ENCODE measurements around the gene HDAC1. TPM values are rescaled to one million over a fixed set of nuclear protein-coding genes. Genes with fewer than 3 reads are reported as not detected.
A peak's percentile ranks its signal among the peaks of the same experiment; 100 is the strongest.

HDAC1 gene
- total and polyA plus RNA-seq, 11 donors: 20.0 to 46.6 (median 29.3) TPM

- intact Hi-C loops (cut with DNase I): loop anchor here in 2 of 10 donors (2.0 to 5.0 kb wide), 3 partner anchors 15 to 43 kb away; partner anchors contain the start of genes BSDC1 (in 2 of the 2) and MARCKSL1 (in 1 of the 2)
- WGBS, 4 donors: 1 to 20% (median 1%) methylated on average over 2 to 75 of the region's 75 CpGs
- H3K4me1 ChIP-seq: peaks cover 0 to 59% (median 35%) of the 10 kb centered on the region in 12 donors
Measured at GRCh38 chr1:32351399-32352238, 59.7 kb downstream of the HDAC1 start.

GRCh38 chr1:32352239-32352745, 60.4 kb downstream of the HDAC1 start:
- H3K27ac ChIP-seq: peak overlapping the region; percentile 80 to 99 (median 94)
- DNase-seq (no peak), ATAC-seq (no peak)
- H3K36me3 ChIP-seq: no peaks in the 10 kb centered on the region
- 37 to 54% (median 38%) methylated on average over 5 to 8 of the region's 8 CpGs for WGBS, 4 donors
- peak overlapping the region; percentile 63 to 96 (median 76) for H3K4me3 ChIP-seq
- intact Hi-C loops (cut with DNase I): loop anchor here in 1 of 10 donors (5.0 kb wide), 1 partner anchor 40 kb away; the partner anchor contains the start of gene BSDC1
- H3K9me3 ChIP-seq: peaks cover 0 to 4% (median 0%) of the 10 kb centered on the region in 12 donors
- no peaks in the 10 kb centered on the region for H3K27me3 ChIP-seq
- TF ChIP-seq CTCF (IDR thresholded peaks at IDR 0.05) (no peak), POLR2A (IDR thresholded peaks at IDR 0.05) (no peak)
- peaks cover 0 to 59% (median 35%) of the 10 kb centered on the region in 12 donors for H3K4me1 ChIP-seq

More at GRCh38 chr1:32351399-32352238, 59.7 kb downstream of the HDAC1 start:
- Histone ChIP-seq H3K4me3 (peak overlapping the region; percentile 63 to 96 (median 76)), H3K9me3 (peaks cover 0 to 4% (median 0%) of the 10 kb centered on the region in 12 donors), H3K27me3 (no peaks in the 10 kb centered on the region), H3K27ac (peak overlapping the region; percentile 80 to 99 (median 94)), H3K36me3 (no peaks in the 10 kb centered on the region)
- DNase-seq (peak; percentile 96 to 97 (median 96)), ATAC-seq (peak; percentile 87 to 94 (median 92))
- peak in 2 of 12 donors; percentile 20 to 33 for TF ChIP-seq CTCF (IDR thresholded peaks at IDR 0.05)
- peak; percentile 81 to 94 for TF ChIP-seq POLR2A (IDR thresholded peaks at IDR 0.05)

GRCh38 chr1:32352831-32353383, 61.0 kb downstream of the HDAC1 start:
- peak overlapping the region in 5 of 12 donors; percentile 70 to 88 (median 78) for H3K4me3 ChIP-seq

More at GRCh38 chr1:32352831-32353383, 61.0 kb downstream of the HDAC1 start:
- intact Hi-C loops (cut with DNase I): loop anchor here in 1 of 10 donors (5.0 kb wide), 1 partner anchor 39 kb away; the partner anchor contains the start of gene BSDC1
- peak overlapping the region; percentile 80 to 99 (median 94) for H3K27ac ChIP-seq
- DNase-seq (peak in 1 of 5 donors; percentile 54), ATAC-seq (no peak)
- peaks cover 0 to 4% (median 0%) of the 10 kb centered on the region in 12 donors for H3K9me3 ChIP-seq
- 67 to 83% (median 73%) methylated on average over 1 to 2 of the region's 2 CpGs for WGBS, 4 donors
- H3K36me3 ChIP-seq: no peaks in the 10 kb centered on the region
- H3K27me3 ChIP-seq: no peaks in the 10 kb centered on the region
- TF ChIP-seq CTCF (IDR thresholded peaks at IDR 0.05) (no peak), POLR2A (IDR thresholded peaks at IDR 0.05) (no peak)
- peaks cover 0 to 59% (median 35%) of the 10 kb centered on the region in 12 donors for H3K4me1 ChIP-seq

Measured in heart left ventricle (tissue), 16 donors.